ENCODE data around the gene CHML.

CHML gene

GRCh38 chr1:241658081-241658793 is 18.1 kb upstream of the CHML start:
- TF ChIP-seq GATA2 (IDR thresholded peaks at IDR 0.05; ENCODE audit: low read depth, low read length) (no peak), GATA3 (IDR thresholded peaks at IDR 0.05; ENCODE audit: low read depth, low read length) (no peak)

DNA sequence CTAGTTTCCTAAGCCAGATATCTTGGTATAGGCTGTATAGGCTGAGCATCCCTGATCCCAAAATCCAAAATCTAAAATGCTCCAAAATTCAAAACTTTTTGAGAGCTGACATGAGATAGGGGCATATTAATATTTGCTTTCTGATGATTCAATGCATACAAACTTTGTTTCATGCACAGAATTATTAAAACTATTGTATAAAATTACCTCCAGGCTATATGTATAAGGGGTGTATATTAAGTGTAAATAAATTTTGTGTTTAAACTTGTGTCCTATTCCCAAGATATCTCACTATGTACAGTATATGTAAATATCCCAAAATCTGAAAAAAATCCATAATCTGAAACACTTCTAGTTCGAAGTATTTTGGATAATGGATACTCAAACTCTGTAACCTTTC is 14.5 kb upstream of the CHML start:
- TF ChIP-seq GATA2 (IDR thresholded peaks at IDR 0.05; ENCODE audit: low read depth, low read length) (no peak), GATA3 (IDR thresholded peaks at IDR 0.05; ENCODE audit: low read depth, low read length) (no peak)

GRCh38 chr1:241654019-241654418 is 13.8 kb upstream of the CHML start:
- no peak for TF ChIP-seq GATA2 (IDR thresholded peaks at IDR 0.05; ENCODE audit: low read depth, low read length)
- TF ChIP-seq GATA3 (IDR thresholded peaks at IDR 0.05; ENCODE audit: low read depth, low read length): no peak

DNA sequence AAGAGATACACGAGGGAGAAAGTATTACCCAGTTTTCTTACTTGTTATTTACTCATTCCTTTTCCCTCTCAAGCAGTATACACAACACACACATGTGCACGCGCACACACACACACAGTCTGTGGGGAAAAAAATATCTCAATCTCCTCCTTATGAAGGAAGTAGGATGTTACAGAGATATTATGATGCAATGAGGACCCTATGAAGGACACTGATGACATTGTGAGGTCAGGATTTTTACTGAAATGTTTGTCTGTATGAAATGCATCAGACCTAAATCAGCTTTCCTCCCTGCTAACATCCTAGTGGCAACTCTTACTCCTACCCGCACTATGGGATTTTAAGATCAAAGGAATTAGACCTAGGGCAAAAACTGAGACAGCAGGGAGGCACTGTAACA is 11.8 kb upstream of the CHML start, which contains the start of gene WDR64:
WDR64 (plus strand) TSS at position 270 of the 400 bp plus-strand sequence. CDS start 204 bp downstream, outside the sequence.
- no peak for TF ChIP-seq GATA2 (IDR thresholded peaks at IDR 0.05; ENCODE audit: low read depth, low read length)
- no peak for TF ChIP-seq GATA3 (IDR thresholded peaks at IDR 0.05; ENCODE audit: low read depth, low read length)

- TF ChIP-seq GATA3 (IDR thresholded peaks at IDR 0.05; ENCODE audit: low read depth, low read length) (no peak), GATA2 (IDR thresholded peaks at IDR 0.05; ENCODE audit: low read depth, low read length) (no peak)
These were observed 8.0 kb upstream of the CHML start for GRCh38 chr1:241648159-241648558.

DNA sequence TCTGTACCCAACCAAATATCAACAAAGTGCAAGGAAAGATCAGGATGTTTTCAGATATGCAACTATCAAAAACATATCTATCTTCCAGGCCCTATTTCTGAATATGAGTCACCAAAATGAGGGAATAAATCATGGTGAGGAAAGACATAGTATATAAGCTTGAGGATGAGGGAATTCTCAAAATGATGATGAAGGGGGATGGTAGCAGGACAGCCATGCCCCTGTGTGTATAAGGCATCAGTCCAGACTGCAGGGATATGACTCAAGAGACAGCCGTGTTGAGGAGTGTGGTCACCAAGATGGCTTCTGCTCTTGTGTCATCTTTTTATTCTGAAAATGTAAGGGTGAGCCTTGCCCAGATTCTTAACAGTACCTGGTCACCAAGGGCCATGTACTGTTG is 7.5 kb upstream of the CHML start:
- TF ChIP-seq GATA3 (IDR thresholded peaks at IDR 0.05; ENCODE audit: low read depth, low read length) (no peak), GATA2 (IDR thresholded peaks at IDR 0.05; ENCODE audit: low read depth, low read length) (no peak)

GRCh38 chr1:241646201-241646600 is 6.0 kb upstream of the CHML start:
- no peak for TF ChIP-seq GATA2 (IDR thresholded peaks at IDR 0.05; ENCODE audit: low read depth, low read length)

DNA sequence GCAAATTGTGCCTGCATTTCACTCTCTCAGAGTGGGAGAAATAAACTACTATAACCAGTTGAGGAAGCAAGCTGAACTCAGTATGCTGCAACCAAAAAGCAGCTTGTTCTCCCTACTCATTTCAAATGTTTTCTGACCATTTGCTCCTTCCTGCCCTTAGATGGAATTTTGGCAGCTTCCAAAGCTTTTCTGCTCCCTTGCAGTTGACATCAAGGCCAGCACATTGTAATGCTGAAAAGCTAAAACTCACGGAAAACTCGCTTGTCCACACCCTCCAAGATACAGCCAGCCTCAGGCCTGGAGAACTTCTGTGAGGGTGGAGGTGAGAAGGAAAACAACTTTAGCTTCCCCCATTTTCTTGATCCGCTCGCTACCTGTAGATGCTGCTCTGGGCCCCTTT is 5.0 kb upstream of the CHML start:
- TF ChIP-seq GATA3 (IDR thresholded peaks at IDR 0.05; ENCODE audit: low read depth, low read length): no peak
- no peak for TF ChIP-seq GATA2 (IDR thresholded peaks at IDR 0.05; ENCODE audit: low read depth, low read length)

- TF ChIP-seq GATA3 (IDR thresholded peaks at IDR 0.05; ENCODE audit: low read depth, low read length) (no peak), GATA2 (IDR thresholded peaks at IDR 0.05; ENCODE audit: low read depth, low read length) (no peak)
These were observed 4.1 kb upstream of the CHML start for GRCh38 chr1:241644259-241644658.

GRCh38 chr1:241642593-241642944 is 2.4 kb upstream of the CHML start:
- TF ChIP-seq GATA3 (IDR thresholded peaks at IDR 0.05; ENCODE audit: low read depth, low read length): no peak
- no peak for TF ChIP-seq GATA2 (IDR thresholded peaks at IDR 0.05; ENCODE audit: low read depth, low read length)

DNA sequence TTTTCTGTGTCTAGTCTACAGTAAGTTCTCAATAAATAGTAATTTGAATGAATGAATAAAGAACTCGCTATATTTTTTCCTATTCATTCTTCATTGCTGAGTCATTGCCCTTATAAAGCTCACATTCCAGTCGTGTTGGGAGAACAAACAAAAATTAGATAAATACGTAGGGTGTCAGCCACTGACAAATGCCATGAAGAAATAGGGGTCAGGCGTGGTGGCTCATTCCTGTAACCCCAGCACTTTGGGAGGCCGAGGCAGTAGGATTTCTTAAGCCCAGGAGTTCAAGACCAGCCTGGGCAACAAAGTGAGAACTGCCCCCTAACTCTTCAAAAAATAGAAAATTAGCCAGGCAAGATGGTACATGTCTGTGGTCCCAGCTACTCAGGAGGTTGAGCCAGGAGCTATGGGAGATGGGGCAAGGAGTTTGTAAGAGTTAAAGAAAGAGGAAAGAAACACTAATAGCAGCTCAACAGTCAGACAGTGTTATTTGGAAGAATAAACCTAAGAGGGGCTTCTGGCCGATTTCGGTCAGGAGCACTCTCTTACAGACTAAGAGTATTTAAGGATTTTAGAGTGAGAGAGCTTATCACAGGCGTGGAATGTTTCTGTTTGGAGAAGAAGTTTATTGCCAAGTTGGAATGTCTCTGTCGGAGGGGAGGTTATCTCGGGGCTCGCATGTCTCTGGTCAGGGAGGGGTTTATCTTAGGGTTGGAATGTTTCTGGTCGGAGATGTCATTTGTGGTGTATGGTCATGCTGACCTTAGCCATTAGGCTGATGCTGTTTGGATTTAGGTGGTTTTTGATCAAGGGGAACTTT is 1.8 kb upstream of the CHML start:
- TF ChIP-seq GATA3 (IDR thresholded peaks at IDR 0.05; ENCODE audit: low read depth, low read length) (no peak), GATA2 (IDR thresholded peaks at IDR 0.05; ENCODE audit: low read depth, low read length) (no peak)

DNA sequence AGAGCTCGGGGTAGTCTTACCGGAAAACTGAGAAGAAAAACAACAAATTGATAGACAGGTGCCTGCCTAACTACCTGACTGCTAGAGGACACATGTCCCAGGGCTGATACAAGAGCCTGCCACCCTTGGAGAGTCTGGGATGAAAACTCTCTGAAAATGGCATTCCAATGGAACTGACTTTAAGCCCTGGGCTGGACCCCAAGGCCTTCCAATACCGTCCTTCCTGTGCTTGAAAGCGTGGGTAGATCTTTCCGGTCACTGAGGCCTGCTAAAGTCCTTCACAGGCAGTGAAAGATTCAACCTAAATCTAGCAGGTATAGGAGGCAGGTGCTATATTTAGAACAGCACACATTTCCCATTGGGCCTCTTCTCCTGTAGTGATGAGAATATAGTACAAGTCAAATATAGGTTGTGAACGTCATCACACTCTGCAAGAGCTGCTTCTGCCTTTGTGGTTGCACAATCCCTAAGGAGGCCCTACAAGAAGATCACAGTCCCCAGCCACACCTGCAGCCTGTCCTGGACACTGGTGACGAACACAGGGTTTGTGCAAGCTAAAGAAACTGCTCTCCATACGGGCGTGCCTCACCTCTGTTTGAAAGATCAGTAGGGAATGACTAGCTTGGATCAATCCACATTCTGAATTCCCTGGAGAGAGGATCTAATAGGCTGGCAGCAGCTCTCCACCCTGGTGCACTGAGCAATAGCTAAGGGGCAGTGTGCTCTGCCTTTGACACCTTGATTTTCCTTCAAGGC is 876 bp upstream of the CHML start:
- TF ChIP-seq GATA2 (IDR thresholded peaks at IDR 0.05; ENCODE audit: low read depth, low read length) (no peak), GATA3 (IDR thresholded peaks at IDR 0.05; ENCODE audit: low read depth, low read length) (no peak)

DNA sequence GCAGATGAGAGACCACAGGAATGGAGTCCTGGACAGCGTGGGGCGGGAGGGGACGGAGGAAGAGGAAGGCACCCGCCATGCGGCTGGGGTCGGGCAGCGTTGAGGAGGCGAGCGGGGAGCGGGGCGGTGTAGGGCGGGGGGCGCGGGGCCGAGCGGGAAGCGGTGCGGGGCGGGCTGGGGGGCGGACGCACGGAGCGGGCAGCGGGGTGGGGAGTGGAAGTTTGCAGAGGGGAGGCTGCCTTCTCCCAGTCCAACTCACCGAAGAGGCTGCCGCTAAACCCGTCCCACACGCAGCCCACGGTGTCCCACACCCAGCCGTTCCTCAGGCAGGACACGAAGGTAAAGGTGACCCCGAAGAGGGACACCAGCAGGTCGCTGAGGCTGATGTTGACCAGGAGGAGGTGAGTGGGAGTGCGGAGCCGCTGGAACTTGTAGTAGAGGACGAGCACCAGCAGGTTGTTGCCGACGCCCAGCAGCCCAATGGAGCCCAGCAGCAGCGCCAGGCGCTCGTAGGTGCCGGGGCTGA is 483 bp downstream of the CHML start:
- no peak for TF ChIP-seq GATA3 (IDR thresholded peaks at IDR 0.05; ENCODE audit: low read depth, low read length)

DNA sequence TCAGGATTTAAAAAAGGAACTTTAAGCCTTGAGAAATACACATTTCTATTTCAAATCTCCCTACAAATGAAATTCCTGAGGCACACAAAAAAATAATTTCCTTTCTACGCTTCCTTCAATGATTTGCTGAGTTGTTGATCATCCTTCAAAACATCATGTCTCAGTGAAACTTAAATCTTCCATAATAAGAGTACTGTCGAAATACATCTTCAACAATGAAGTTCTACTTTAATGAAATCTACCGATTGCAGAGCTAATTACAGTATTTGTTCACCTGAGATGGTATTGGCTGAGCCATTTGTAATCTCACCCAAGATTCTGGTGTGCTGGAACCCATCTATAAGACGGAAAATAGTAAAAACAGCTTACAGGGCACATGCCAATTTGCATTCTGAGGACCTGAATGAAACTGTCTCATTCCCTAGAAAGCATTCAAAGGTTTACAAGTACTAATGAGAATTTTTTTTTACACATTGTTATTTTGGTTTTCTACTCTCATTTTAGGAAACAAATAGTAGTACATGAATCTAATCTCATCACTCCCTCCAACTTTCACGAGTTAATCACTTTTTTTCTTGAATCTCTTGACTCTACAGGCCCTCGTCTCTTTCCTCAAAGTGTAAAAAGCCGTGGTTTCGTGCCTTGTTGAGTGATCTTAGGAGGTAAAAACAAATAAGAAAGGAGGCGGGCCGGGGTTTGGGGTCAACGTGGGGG is 1.1 kb downstream of the CHML start:
- TF ChIP-seq GATA3 (IDR thresholded peaks at IDR 0.05; ENCODE audit: low read depth, low read length) (no peak), GATA2 (IDR thresholded peaks at IDR 0.05; ENCODE audit: low read depth, low read length) (no peak)
